Tongue (tissue), 3 donors: ENCODE results near the gene TANC2. TPM values are rescaled to one million over a fixed set of nuclear protein-coding genes. Genes with fewer than 3 reads are reported as not detected.

ENCODE experiments used
- DNase-seq: peaks from one replicate; pipeline ENCODE4 v3.0.0-alpha.2; 2015
- small RNA-seq: library from RNA; depleted of rRNA; stranded (forward); fragments of <200 nt; gene quantifications from one replicate; pipeline ENCODE3, GENCODE V24; 2014; ENCODE audit warnings: low replicate concordance
- total RNA-seq: library from RNA; depleted of rRNA; stranded (reverse); fragments of >200 nt; gene quantifications from one replicate; pipeline ENCODE4 v1.2.3, GENCODE V29; 2014

Gene TANC2
- total RNA-seq, 1 donor from 2014 or later, result 68.4 TPM

GRCh38 chr17:63015824-63016223 lies 49.8 kb downstream of the TANC2 start:
- no peak for DNase-seq

Small RNA genes within 50 kb of the gene (small RNA-seq; reads per million reads assigned to genes)
- gene MIR633, result not detected

Other genes with a start within 250 kb of the TANC2 start
- gene MARCHF10, start 157.9 kb upstream of the TANC2 start, total RNA-seq, result 0.10 TPM